Non-pigmented ciliary epithelial cell (primary cell): ENCODE measurements around the gene SLC25A27.

Experiments
- DNase-seq: peaks from one replicate; pipeline ENCODE4 v3.0.0-alpha.2; 2010; ENCODE audit warnings: low read depth

SLC25A27 gene

DNA sequence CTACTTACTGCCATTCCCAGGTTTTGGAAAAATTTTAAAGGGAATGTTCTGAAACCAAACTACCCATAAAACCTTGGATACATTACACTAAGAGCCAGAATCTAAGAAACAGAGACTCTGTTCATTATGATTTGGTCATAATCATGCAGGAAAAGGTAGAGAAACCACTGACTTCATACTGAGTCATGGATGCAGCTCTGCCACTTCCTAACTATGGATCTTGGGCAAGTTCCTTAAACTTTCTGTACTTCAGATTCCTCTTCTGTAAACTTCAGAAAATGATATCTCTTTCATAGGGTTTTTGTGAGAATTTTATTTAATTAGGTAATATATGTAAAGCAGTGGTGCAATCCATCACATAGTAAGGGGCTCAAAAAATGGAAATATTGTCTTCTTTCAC lies 62.4 kb downstream of the SLC25A27 start:
- DNase-seq, result no peak

DNA sequence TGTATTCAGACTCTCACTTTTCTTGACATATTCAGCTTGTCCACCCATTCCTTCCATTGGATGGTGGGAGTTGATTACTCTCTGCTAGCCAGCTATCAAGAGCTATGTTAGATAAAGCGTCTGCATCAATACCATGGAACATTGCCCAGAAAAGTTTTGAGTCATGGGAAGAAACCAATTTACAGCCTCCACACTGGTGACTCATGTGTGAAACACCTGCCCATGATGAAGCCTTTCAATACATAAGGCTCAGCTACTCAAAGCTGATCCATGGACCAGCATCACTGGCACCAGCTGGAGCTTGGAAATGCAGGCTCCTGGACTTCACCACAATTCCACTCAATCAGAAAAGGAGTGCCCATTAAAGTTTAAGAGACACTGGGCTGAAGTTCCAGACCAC lies 66.3 kb downstream of the SLC25A27 start:
- DNase-seq, result peak; percentile 63

DNA sequence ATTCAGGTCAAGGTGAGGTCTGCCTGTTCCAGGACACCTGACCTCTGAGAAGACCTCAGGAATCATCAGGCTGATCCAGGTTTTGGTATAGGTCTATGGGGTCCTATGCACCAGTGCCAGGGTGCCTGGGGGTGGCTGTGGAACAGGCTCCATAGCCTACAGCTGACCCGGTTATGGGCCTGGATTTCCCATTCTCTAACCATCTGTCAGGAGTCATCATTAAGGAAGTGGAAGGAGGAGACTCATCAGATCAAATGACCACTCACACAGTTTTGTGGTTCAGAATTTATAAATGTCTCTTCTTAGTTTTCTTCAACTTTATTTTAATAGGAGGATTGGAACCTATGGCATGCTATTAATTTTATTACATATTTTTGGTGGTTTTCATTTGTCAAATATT lies 67.6 kb downstream of the SLC25A27 start:
- no peak for DNase-seq
